HepG2 (cell line): ENCODE data around the gene NFE2. TPM values are rescaled to one million over a fixed set of nuclear protein-coding genes. Genes with fewer than 3 reads are reported as not detected.
A peak's percentile ranks its signal among the peaks of the same experiment; 100 is the strongest.

ENCODE experiments used
- CCDC6 ChIP-seq: sonication (generic); formaldehyde crosslinking; IDR thresholded peaks from 2 replicates; pipeline ENCODE4 v1.8.1; 2022; ENCODE audit warnings: mild to moderate bottlenecking, missing genetic modification reagents, moderate library complexity
- CREM ChIP-seq, 2 experiments: sonication (generic) in 1 of 2; formaldehyde crosslinking in 1 of 2; IDR thresholded peaks; 2 replicates each; pipeline versions ENCODE4 v1.4.0 to v1.6.1; 2016 to 2020; ENCODE audit warnings: antibody characterized with exemption in 1 of 2, mild to moderate bottlenecking in 1 of 2, missing genetic modification reagents in 1 of 2
- GTF2F1 ChIP-seq: fragments of 150-350 bp; IDR thresholded peaks from 2 replicates; pipeline ENCODE4 v1.6.1; 2014; ENCODE audit warnings: low read length
- HOXA9 ChIP-seq: sonication (generic); formaldehyde crosslinking; IDR thresholded peaks from 2 replicates; pipeline ENCODE4 v1.8.1; 2022; ENCODE audit warnings: missing genetic modification reagents, mild to moderate bottlenecking, moderate library complexity, borderline replicate concordance
- IKZF4 ChIP-seq: sonication (generic); formaldehyde crosslinking; IDR thresholded peaks from 2 replicates; pipeline ENCODE4 v1.5.1; 2020; ENCODE audit warnings: borderline replicate concordance, mild to moderate bottlenecking, low read depth, missing genetic modification reagents; ENCODE audit errors: not compliant biosample characterization
- LCORL ChIP-seq, 2 experiments: fragments of 450-650 bp in 1 of 2; sonication (generic) in 1 of 2; formaldehyde crosslinking in 1 of 2; IDR thresholded peaks; 2 replicates each; pipeline versions ENCODE4 v1.5.0 to v1.6.1; 2017 to 2020; ENCODE audit warnings: antibody characterized with exemption in 1 of 2, missing genetic modification reagents in 1 of 2
- MEF2D ChIP-seq: sonication (generic); formaldehyde crosslinking; IDR thresholded peaks from 2 replicates; pipeline ENCODE4 v1.5.1; 2020; ENCODE audit warnings: mild to moderate bottlenecking, missing genetic modification reagents
- RBAK ChIP-seq: sonication (generic); formaldehyde crosslinking; IDR thresholded peaks from 2 replicates; pipeline ENCODE4 v1.5.1; 2020; ENCODE audit warnings: mild to moderate bottlenecking, missing genetic modification reagents
- REPIN1 ChIP-seq: sonication (generic); formaldehyde crosslinking; IDR thresholded peaks from 2 replicates; pipeline ENCODE4 v1.8.0; 2022; ENCODE audit warnings: missing genetic modification reagents, low read depth, mild to moderate bottlenecking, borderline replicate concordance
- REXO4 ChIP-seq: sonication (generic); formaldehyde crosslinking; IDR thresholded peaks from 2 replicates; pipeline ENCODE4 v1.8.0; 2022; ENCODE audit warnings: missing genetic modification reagents, mild to moderate bottlenecking, borderline replicate concordance
- SSRP1 ChIP-seq: IDR thresholded peaks from 2 replicates; pipeline ENCODE4 v1.6.1; 2016; ENCODE audit warnings: control low read depth
- TARDBP ChIP-seq: sonication (generic); formaldehyde crosslinking; IDR thresholded peaks from 2 replicates; pipeline ENCODE4 v1.8.0; 2022; ENCODE audit warnings: mild to moderate bottlenecking, missing genetic modification reagents
- ZNF232 ChIP-seq: sonication (generic); formaldehyde crosslinking; IDR thresholded peaks from 2 replicates; pipeline ENCODE4 v1.4.0; 2020; ENCODE audit warnings: missing genetic modification reagents, borderline replicate concordance
- ZNF326 ChIP-seq: sonication (generic); formaldehyde crosslinking; IDR thresholded peaks from 2 replicates; pipeline ENCODE4 v1.4.0; 2020; ENCODE audit warnings: missing genetic modification reagents, borderline replicate concordance
- ZNF44 ChIP-seq: sonication (generic); formaldehyde crosslinking; IDR thresholded peaks from 2 replicates; pipeline ENCODE4 v1.5.1; 2020; ENCODE audit warnings: mild to moderate bottlenecking, missing genetic modification reagents
- ZNF660 ChIP-seq: sonication (generic); formaldehyde crosslinking; IDR thresholded peaks from 2 replicates; pipeline ENCODE4 v1.5.1; 2020; ENCODE audit warnings: mild to moderate bottlenecking, low read depth, missing genetic modification reagents, borderline replicate concordance
- polyA plus RNA-seq, 8 experiments: library from polyadenylated mRNA; depleted of rRNA in 3 of 8; stranded (reverse) in 7 of 8; unstranded in 1 of 8; fragments of >200 nt; fragmentation: Illumina TruSeq in 4 of 8; extraction: Trizol in 4 of 8; gene quantifications; 2 replicates each; pipeline versions ENCODE4 v1.2.1 to v1.2.3, GENCODE V29; 2011 to 2016; ENCODE audit warnings: low read depth in 4 of 8, missing spikeins in 1 of 8, mixed read lengths in 1 of 8; ENCODE audit not compliant: insufficient read depth in 1 of 8
- total RNA-seq, 5 experiments: library from RNA; depleted of rRNA; stranded (reverse); fragments of >200 nt; fragmentation: Illumina TruSeq; extraction: Trizol; gene quantifications; 2 replicates each; pipeline ENCODE4 v1.2.3, GENCODE V29; 2016; ENCODE audit warnings: low read depth in 1 of 5
- TF ChIP-seq, protein P1 (sequence below): sonication (generic); formaldehyde crosslinking; IDR thresholded peaks from 2 replicates; pipeline ENCODE4 v1.8.0; 2022; ENCODE audit warnings: mild to moderate bottlenecking, missing genetic modification reagents
- TF ChIP-seq, protein P2 (sequence below): sonication (generic); formaldehyde crosslinking; IDR thresholded peaks from 2 replicates; pipeline ENCODE4 v1.5.1; 2020; ENCODE audit warnings: missing genetic modification reagents, mild to moderate bottlenecking, borderline replicate concordance
- TF ChIP-seq, protein P3 (sequence below): sonication (generic); formaldehyde crosslinking; IDR thresholded peaks from 2 replicates; pipeline ENCODE4 v1.4.0; 2020; ENCODE audit warnings: mild to moderate bottlenecking, missing genetic modification reagents
- TF ChIP-seq, protein P4 (sequence below), 2 experiments: IDR thresholded peaks; 2 replicates each; pipeline ENCODE4 v1.6.1; 2011 to 2012; ENCODE audit warnings: low read length in 2 of 2, borderline replicate concordance in 1 of 2, low read depth in 1 of 2, mild to moderate bottlenecking in 1 of 2, moderate library complexity in 1 of 2

Gene NFE2
- total and polyA plus RNA-seq, 2 of the 13 experiments (the other 11 are each of a cell fraction or from before 2014, with no cell fraction given), result 4.5 to 7.8 TPM

DNA sequence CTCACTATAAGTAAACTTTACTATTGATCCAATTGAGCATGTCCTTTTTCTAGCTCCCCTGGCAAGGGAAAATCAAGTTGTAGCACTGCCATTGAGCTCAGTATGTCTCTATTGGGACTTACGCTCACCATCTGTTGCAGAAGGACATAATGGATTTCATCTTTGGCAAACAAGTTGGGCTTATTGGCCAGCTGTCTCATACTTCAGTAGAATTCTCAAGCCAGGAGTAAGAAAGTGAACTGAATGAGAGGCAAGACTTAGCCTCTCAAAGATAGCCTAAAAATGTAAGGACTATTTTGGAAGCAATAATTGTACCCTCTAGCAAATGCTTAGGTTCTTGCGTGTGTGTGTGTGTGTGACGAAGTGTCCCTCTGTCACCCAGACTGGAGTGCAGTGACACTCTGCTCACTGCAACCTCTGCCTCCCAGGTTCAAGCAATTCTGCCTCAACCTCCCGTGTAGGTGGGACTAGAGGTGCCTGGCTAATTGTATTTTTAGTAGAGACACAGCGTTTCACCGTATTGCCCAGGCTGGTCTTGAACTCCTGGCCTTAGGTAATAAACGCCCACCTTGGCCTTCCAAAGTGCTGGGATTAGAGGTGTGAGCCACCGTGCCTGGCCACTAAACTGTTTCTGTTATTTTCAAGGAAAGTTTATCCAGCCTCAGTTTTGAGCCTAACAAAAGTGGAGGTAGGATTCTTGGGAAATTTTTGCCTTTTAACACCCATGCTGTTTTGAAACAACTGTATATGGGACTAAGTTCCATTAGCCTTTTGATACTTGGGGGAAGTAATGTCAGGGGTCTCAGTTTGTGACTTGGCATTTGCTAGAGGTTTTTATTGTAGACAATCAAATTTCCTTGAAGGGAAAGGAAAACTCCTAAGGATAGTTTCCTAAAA lies 13.3 kb downstream of the NFE2 start (continued):
- TF ChIP-seq ZNF44, result no peak
- no peak for TF ChIP-seq MEF2D (CRISPR knock-in tag)
- TF ChIP-seq, protein P1, sequence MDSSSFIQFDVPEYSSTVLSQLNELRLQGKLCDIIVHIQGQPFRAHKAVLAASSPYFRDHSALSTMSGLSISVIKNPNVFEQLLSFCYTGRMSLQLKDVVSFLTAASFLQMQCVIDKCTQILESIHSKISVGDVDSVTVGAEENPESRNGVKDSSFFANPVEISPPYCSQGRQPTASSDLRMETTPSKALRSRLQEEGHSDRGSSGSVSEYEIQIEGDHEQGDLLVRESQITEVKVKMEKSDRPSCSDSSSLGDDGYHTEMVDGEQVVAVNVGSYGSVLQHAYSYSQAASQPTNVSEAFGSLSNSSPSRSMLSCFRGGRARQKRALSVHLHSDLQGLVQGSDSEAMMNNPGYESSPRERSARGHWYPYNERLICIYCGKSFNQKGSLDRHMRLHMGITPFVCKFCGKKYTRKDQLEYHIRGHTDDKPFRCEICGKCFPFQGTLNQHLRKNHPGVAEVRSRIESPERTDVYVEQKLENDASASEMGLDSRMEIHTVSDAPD (CRISPR knock-in tag), result no peak
- TF ChIP-seq HOXA9, result no peak
- no peak for TF ChIP-seq IKZF4 (CRISPR knock-in tag)
- no peak for TF ChIP-seq RBAK (CRISPR knock-in tag)
- no peak for TF ChIP-seq LCORL (IDR thresholded peaks at IDR 0.05)
- no peak for TF ChIP-seq LCORL (CRISPR knock-in tag; IDR thresholded peaks at IDR 0.05)
- TF ChIP-seq CREM (IDR thresholded peaks at IDR 0.05), result no peak
- no peak for TF ChIP-seq CREM (CRISPR knock-in tag; IDR thresholded peaks at IDR 0.05)
- TF ChIP-seq, protein P2, sequence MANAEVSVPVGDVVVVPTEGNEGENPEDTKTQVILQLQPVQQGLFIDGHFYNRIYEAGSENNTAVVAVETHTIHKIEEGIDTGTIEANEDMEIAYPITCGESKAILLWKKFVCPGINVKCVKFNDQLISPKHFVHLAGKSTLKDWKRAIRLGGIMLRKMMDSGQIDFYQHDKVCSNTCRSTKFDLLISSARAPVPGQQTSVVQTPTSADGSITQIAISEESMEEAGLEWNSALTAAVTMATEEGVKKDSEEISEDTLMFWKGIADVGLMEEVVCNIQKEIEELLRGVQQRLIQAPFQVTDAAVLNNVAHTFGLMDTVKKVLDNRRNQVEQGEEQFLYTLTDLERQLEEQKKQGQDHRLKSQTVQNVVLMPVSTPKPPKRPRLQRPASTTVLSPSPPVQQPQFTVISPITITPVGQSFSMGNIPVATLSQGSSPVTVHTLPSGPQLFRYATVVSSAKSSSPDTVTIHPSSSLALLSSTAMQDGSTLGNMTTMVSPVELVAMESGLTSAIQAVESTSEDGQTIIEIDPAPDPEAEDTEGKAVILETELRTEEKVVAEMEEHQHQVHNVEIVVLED, result no peak
- TF ChIP-seq SSRP1 (CRISPR knock-in tag), result peak; percentile 98; the same call in 1 of the 2 replicates
- 0 out of 2 replicates have a peak, but pooled peaks have one; percentile 17 for TF ChIP-seq CCDC6 (CRISPR knock-in tag)
- peak; percentile 39; the same call in 1 of the 2 replicates for TF ChIP-seq TARDBP
- TF ChIP-seq, protein P3, sequence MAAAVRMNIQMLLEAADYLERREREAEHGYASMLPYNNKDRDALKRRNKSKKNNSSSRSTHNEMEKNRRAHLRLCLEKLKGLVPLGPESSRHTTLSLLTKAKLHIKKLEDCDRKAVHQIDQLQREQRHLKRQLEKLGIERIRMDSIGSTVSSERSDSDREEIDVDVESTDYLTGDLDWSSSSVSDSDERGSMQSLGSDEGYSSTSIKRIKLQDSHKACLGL (CRISPR knock-in tag), result no peak
- TF ChIP-seq REXO4 (CRISPR knock-in tag), result no peak
- no peak for TF ChIP-seq ZNF232
- TF ChIP-seq ZNF326 (CRISPR knock-in tag), result no peak
- peak; percentile 35; the same call in 1 of the 2 replicates for TF ChIP-seq REPIN1 (CRISPR knock-in tag)
- TF ChIP-seq, protein P4, sequence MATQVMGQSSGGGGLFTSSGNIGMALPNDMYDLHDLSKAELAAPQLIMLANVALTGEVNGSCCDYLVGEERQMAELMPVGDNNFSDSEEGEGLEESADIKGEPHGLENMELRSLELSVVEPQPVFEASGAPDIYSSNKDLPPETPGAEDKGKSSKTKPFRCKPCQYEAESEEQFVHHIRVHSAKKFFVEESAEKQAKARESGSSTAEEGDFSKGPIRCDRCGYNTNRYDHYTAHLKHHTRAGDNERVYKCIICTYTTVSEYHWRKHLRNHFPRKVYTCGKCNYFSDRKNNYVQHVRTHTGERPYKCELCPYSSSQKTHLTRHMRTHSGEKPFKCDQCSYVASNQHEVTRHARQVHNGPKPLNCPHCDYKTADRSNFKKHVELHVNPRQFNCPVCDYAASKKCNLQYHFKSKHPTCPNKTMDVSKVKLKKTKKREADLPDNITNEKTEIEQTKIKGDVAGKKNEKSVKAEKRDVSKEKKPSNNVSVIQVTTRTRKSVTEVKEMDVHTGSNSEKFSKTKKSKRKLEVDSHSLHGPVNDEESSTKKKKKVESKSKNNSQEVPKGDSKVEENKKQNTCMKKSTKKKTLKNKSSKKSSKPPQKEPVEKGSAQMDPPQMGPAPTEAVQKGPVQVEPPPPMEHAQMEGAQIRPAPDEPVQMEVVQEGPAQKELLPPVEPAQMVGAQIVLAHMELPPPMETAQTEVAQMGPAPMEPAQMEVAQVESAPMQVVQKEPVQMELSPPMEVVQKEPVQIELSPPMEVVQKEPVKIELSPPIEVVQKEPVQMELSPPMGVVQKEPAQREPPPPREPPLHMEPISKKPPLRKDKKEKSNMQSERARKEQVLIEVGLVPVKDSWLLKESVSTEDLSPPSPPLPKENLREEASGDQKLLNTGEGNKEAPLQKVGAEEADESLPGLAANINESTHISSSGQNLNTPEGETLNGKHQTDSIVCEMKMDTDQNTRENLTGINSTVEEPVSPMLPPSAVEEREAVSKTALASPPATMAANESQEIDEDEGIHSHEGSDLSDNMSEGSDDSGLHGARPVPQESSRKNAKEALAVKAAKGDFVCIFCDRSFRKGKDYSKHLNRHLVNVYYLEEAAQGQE (IDR thresholded peaks at IDR 0.05; ENCODE audit: borderline replicate concordance in 1 of 2, low read depth in 1 of 2, low read length in 2 of 2), result no peak
- no peak for TF ChIP-seq GTF2F1
- TF ChIP-seq ZNF660 (CRISPR knock-in tag), result no peak
